Measurements from ENCODE around the gene AGXT2.

The AGXT2 gene, protein sequence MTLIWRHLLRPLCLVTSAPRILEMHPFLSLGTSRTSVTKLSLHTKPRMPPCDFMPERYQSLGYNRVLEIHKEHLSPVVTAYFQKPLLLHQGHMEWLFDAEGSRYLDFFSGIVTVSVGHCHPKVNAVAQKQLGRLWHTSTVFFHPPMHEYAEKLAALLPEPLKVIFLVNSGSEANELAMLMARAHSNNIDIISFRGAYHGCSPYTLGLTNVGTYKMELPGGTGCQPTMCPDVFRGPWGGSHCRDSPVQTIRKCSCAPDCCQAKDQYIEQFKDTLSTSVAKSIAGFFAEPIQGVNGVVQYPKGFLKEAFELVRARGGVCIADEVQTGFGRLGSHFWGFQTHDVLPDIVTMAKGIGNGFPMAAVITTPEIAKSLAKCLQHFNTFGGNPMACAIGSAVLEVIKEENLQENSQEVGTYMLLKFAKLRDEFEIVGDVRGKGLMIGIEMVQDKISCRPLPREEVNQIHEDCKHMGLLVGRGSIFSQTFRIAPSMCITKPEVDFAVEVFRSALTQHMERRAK

DNA sequence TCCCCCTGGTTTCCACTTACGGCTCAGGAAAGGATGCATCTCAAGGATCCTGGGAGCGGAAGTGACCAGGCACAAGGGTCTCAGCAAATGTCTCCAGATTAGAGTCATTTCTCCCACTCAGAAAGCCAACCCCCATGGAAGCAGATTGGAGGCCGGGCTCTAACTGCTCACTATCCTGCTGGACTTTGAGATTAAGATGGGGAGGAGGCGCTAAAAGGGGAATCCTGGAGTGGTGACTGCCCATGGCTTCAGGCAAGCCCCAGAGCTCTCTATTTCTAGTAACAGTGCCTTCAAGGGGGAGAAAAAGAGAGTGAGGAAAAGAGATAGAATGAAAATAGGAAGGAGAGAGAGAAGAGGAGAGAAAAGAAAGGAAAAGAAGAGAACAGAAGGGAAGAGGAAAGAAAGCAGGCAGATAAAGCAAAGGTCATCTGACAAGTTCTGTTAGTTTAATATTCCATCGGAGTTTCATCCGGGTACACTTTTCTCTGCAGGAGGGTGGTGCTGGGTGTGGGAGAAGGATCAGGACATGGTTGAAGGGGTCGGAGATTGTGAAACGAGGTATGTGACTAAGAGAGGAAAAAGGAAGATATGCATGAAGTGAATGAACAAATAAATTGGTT, at the start of gene AGXT2:
TSS of gene AGXT2 (minus strand) at position 165 of the 620 bp plus-strand sequence. CDS start at position 108, 57 bp downstream.
- no peaks in the 10 kb centered on the region for H3K9me2 ChIP-seq (replicated peaks; ENCODE audit: insufficient read depth, low read length)
- DNase-seq = no peak
- no peaks in the 10 kb centered on the region for H3K79me2 ChIP-seq (ENCODE audit: low read length)
- H3F3A ChIP-seq (ENCODE audit: insufficient read depth, low read length) = no peaks in the 10 kb centered on the region
- H3K4me2 ChIP-seq (ENCODE audit: low read depth, low read length) = no peak within 1 kb of the TSS
- H3K27ac ChIP-seq (ENCODE audit: low read length) = no peak within 1 kb of the TSS
- H3K4me3 ChIP-seq (ENCODE audit: low read length) = no peak within 1 kb of the TSS
- no peaks in the 10 kb centered on the region for H3K4me1 ChIP-seq (ENCODE audit: low read length)
- no peak within 1 kb of the TSS for H3K9ac ChIP-seq (ENCODE audit: low read length)
- H4K20me1 ChIP-seq (ENCODE audit: insufficient read depth, low read length) = no peaks in the 10 kb centered on the region
- H3K36me3 ChIP-seq (replicated peaks; ENCODE audit: insufficient read depth, low read length) = no peaks in the 10 kb centered on the region
- no peak within 1 kb of the TSS for H2AFZ ChIP-seq (ENCODE audit: low read length)
- H3K9me3 ChIP-seq (replicated peaks; ENCODE audit: insufficient read depth, low read length) = no peaks in the 10 kb centered on the region
- TF ChIP-seq CTCF (IDR thresholded peaks at IDR 0.05; ENCODE audit: low read length) (no peak), EZH2phosphoT487 (IDR thresholded peaks at IDR 0.05; ENCODE audit: low read length) (no peak), EZH2 (optimal IDR thresholded peaks at IDR 0.05; ENCODE audit: low read depth, low read length) (no peak)
- H3K27me3 ChIP-seq (replicated peaks; ENCODE audit: insufficient read depth, low read length) = no peaks in the 10 kb centered on the region

- Histone ChIP-seq H3K9me2 (replicated peaks; ENCODE audit: insufficient read depth, low read length) (no peaks in the 10 kb centered on the region), H3F3A (ENCODE audit: insufficient read depth, low read length) (no peaks in the 10 kb centered on the region), H3K9ac (ENCODE audit: low read length) (no peak overlapping the region), H4K20me1 (ENCODE audit: insufficient read depth, low read length) (no peaks in the 10 kb centered on the region), H3K9me3 (replicated peaks; ENCODE audit: insufficient read depth, low read length) (no peaks in the 10 kb centered on the region), H2AFZ (ENCODE audit: low read length) (no peak overlapping the region), H3K79me2 (ENCODE audit: low read length) (no peaks in the 10 kb centered on the region), H3K27ac (ENCODE audit: low read length) (no peak overlapping the region), H3K27me3 (replicated peaks; ENCODE audit: insufficient read depth, low read length) (no peaks in the 10 kb centered on the region), H3K4me1 (ENCODE audit: low read length) (no peaks in the 10 kb centered on the region), H3K4me2 (ENCODE audit: low read depth, low read length) (no peak overlapping the region), H3K36me3 (replicated peaks; ENCODE audit: insufficient read depth, low read length) (no peaks in the 10 kb centered on the region), H3K4me3 (ENCODE audit: low read length) (no peak overlapping the region)
- DNase-seq = no peak
- TF ChIP-seq CTCF (IDR thresholded peaks at IDR 0.05; ENCODE audit: low read length) = no peak
- TF ChIP-seq EZH2phosphoT487 (IDR thresholded peaks at IDR 0.05; ENCODE audit: low read length) = no peak
- TF ChIP-seq EZH2 (optimal IDR thresholded peaks at IDR 0.05; ENCODE audit: low read depth, low read length) = no peak
Measured at GRCh38 chr5:35096932-35097331, 49.2 kb upstream of the AGXT2 start.

DNA sequence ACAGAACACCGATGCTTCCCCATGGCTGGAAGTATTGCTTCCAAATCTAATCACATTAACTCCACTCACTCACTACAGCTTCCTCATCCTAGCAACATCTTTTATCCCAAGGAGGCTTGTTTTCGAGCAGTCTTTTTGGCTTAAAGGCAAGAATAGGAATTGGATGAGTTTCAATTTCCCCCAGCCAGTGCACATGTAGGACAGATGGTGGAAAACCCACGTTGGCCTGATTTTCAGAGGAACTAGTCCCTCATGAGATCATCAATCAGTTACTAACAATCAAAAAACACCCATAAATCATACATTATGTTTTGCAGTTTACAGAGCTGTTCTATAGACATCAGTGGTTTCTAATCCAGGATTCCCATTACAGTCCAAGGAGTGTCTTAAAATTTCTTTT, 48.5 kb upstream of the AGXT2 start:
- H4K20me1 ChIP-seq (ENCODE audit: insufficient read depth, low read length) = no peaks in the 10 kb centered on the region
- no peak for DNase-seq
- H3F3A ChIP-seq (ENCODE audit: insufficient read depth, low read length) = no peaks in the 10 kb centered on the region
- H2AFZ ChIP-seq (ENCODE audit: low read length) = no peak overlapping the region
- H3K79me2 ChIP-seq (ENCODE audit: low read length) = no peaks in the 10 kb centered on the region
- H3K36me3 ChIP-seq (replicated peaks; ENCODE audit: insufficient read depth, low read length) = no peaks in the 10 kb centered on the region
- no peaks in the 10 kb centered on the region for H3K4me1 ChIP-seq (ENCODE audit: low read length)
- H3K9me2 ChIP-seq (replicated peaks; ENCODE audit: insufficient read depth, low read length) = no peaks in the 10 kb centered on the region
- H3K27me3 ChIP-seq (replicated peaks; ENCODE audit: insufficient read depth, low read length) = no peaks in the 10 kb centered on the region
- H3K4me3 ChIP-seq (ENCODE audit: low read length) = no peak overlapping the region
- TF ChIP-seq EZH2phosphoT487 (IDR thresholded peaks at IDR 0.05; ENCODE audit: low read length) = no peak
- TF ChIP-seq EZH2 (optimal IDR thresholded peaks at IDR 0.05; ENCODE audit: low read depth, low read length) = no peak
- no peak for TF ChIP-seq CTCF (IDR thresholded peaks at IDR 0.05; ENCODE audit: low read length)
- no peaks in the 10 kb centered on the region for H3K9me3 ChIP-seq (replicated peaks; ENCODE audit: insufficient read depth, low read length)
- no peak overlapping the region for H3K27ac ChIP-seq (ENCODE audit: low read length)
- no peak overlapping the region for H3K9ac ChIP-seq (ENCODE audit: low read length)
- H3K4me2 ChIP-seq (ENCODE audit: low read depth, low read length) = no peak overlapping the region

All from MM.1S (cell line).